Measurements from ENCODE around the gene CLMN. TPM values are rescaled to one million over a fixed set of nuclear protein-coding genes. Genes with fewer than 3 reads are reported as not detected.

The CLMN gene
- total RNA-seq, 1 experiment from 2014 or later = 33.4 TPM

DNA sequence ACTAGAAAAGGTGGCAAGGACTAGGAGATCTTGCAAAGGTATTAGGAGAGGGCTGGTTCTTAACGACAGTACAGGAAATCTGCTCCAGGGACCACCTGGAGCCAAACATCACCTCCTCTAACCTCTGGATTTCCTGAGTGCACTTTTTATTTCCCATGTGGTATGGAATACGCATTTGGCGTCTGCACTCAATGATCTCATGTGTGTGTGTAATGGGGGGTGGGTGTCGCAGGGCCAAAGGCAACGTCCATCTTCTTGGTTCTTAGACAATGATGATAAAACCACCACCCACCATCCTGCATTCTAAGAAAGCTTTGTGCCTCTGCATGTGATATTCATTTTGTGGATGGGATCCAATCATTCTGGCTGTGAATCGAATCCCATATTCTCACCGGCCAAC is 68.8 kb downstream of the CLMN start:
- ChIA-PET RAD21 (ENCODE audit: low non-redundant PET in 1 of 2, low total read pairs in 2 of 2, uncharacterized antibody in 2 of 2, unreplicated experiment in 2 of 2) (no interaction called here), CTCF (no interaction called here), POLR2A (no interaction called here)
- H4K20me1 ChIP-seq (ENCODE audit: insufficient read depth) = no peaks in the 10 kb centered on the region
- no TSS peak for BruUV-seq (replicated peaks)
- no peak overlapping the region for H3K4me2 ChIP-seq (ENCODE audit: low read length)
- H3K9me3 ChIP-seq (ENCODE audit: control insufficient read depth in 1 of 2, insufficient read depth in 1 of 2, low read depth in 1 of 2, low read length in 2 of 2) = no peaks in the 10 kb centered on the region
- H3K79me2 ChIP-seq (ENCODE audit: insufficient read depth, low read length) = no peaks in the 10 kb centered on the region
- H2AFZ ChIP-seq (ENCODE audit: low read depth, low read length, poor library complexity, severe bottlenecking) = no peak overlapping the region
- no peak for DNase-seq (ENCODE audit: low read depth, low spot score)
- H3K36me3 ChIP-seq (ENCODE audit: control insufficient read depth in 1 of 2, insufficient read depth in 2 of 2, low read length in 2 of 2) = no peaks in the 10 kb centered on the region
- H3K9ac ChIP-seq (ENCODE audit: low read length) = no peak overlapping the region
- TF ChIP-seq ZFX (IDR thresholded peaks at IDR 0.05) (no peak), SIN3A (IDR thresholded peaks at IDR 0.05; ENCODE audit: low read depth) (no peak), CEBPB (IDR thresholded peaks at IDR 0.05; ENCODE audit: low read depth) (no peak), TCF7L2 (IDR thresholded peaks at IDR 0.05; ENCODE audit: borderline replicate concordance, extremely low read depth, insufficient read depth, insufficient read length) (no peak), POLR2AphosphoS5 (IDR thresholded peaks at IDR 0.05; ENCODE audit: low read depth, low read length) (no peak), POLR2A (IDR thresholded peaks at IDR 0.05; ENCODE audit: borderline replicate concordance, extremely low read depth, insufficient read depth, insufficient read length) (no peak), ZNF274 (IDR thresholded peaks at IDR 0.05; ENCODE audit: low read depth, low read length) (no peak), EZH2phosphoT487 (IDR thresholded peaks at IDR 0.05; ENCODE audit: borderline replicate concordance) (no peak), EGR1 (IDR thresholded peaks at IDR 0.05; ENCODE audit: low read depth) (no peak), SP1 (IDR thresholded peaks at IDR 0.05; ENCODE audit: low read depth) (no peak)
- TF ChIP-seq, protein P1, sequence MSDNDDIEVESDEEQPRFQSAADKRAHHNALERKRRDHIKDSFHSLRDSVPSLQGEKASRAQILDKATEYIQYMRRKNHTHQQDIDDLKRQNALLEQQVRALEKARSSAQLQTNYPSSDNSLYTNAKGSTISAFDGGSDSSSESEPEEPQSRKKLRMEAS (IDR thresholded peaks at IDR 0.05) = no peak
- TF ChIP-seq, protein P2, sequence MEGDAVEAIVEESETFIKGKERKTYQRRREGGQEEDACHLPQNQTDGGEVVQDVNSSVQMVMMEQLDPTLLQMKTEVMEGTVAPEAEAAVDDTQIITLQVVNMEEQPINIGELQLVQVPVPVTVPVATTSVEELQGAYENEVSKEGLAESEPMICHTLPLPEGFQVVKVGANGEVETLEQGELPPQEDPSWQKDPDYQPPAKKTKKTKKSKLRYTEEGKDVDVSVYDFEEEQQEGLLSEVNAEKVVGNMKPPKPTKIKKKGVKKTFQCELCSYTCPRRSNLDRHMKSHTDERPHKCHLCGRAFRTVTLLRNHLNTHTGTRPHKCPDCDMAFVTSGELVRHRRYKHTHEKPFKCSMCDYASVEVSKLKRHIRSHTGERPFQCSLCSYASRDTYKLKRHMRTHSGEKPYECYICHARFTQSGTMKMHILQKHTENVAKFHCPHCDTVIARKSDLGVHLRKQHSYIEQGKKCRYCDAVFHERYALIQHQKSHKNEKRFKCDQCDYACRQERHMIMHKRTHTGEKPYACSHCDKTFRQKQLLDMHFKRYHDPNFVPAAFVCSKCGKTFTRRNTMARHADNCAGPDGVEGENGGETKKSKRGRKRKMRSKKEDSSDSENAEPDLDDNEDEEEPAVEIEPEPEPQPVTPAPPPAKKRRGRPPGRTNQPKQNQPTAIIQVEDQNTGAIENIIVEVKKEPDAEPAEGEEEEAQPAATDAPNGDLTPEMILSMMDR (IDR thresholded peaks at IDR 0.05 in 2 of 3, conservative IDR thresholded peaks at IDR 0.05 in 1 of 3; ENCODE audit: borderline replicate concordance in 1 of 3, insufficient read depth in 1 of 3, low read depth in 2 of 3, low read length in 2 of 3) = no peak
- ATAC-seq = no peak
- H3K27me3 ChIP-seq (ENCODE audit: insufficient read depth, low read length) = no peaks in the 10 kb centered on the region
- no peak overlapping the region for H3K4me3 ChIP-seq (replicated peaks in 1 of 2; ENCODE audit: low read depth in 1 of 2, low read length in 2 of 2)
- H3K27ac ChIP-seq (ENCODE audit: low read depth, low read length) = no peak overlapping the region
- intact Hi-C loops (cut with micrococcal nuclease) = no loop called here
- no peaks in the 10 kb centered on the region; the same call in 1 of the 2 replicates for H3K9me2 ChIP-seq (ENCODE audit: insufficient read depth)
- peaks cover 28 to 61% of the 10 kb centered on the region in 2 experiments for H3K4me1 ChIP-seq (ENCODE audit: control insufficient read depth in 1 of 2, insufficient read depth in 2 of 2, low read length in 2 of 2)
